ENCODE measurements around the gene ELOVL4.

The ELOVL4 gene

GRCh38 chr6:79911992-79912391 lies 35.4 kb downstream of the ELOVL4 start:
- DNase-seq (ENCODE audit: low read depth): no peak

- no peak for DNase-seq (ENCODE audit: low read depth)
Observed at GRCh38 chr6:79909517-79909916, 37.8 kb downstream of the ELOVL4 start.

- DNase-seq (ENCODE audit: low read depth): no peak
Observed at GRCh38 chr6:79902046-79902445, 45.3 kb downstream of the ELOVL4 start.

- DNase-seq (ENCODE audit: low read depth): no peak
Observed at GRCh38 chr6:79898076-79898475, 49.3 kb downstream of the ELOVL4 start.

- DNase-seq (ENCODE audit: low read depth): no peak
Observed at GRCh38 chr6:79896075-79896449, 51.3 kb downstream of the ELOVL4 start.

GRCh38 chr6:79895382-79896074 lies 51.8 kb downstream of the ELOVL4 start:
- DNase-seq (ENCODE audit: low read depth): no peak

- no peak for DNase-seq (ENCODE audit: low read depth)
Observed at GRCh38 chr6:79894939-79895338, 52.4 kb downstream of the ELOVL4 start.

- DNase-seq (ENCODE audit: low read depth): no peak
Observed at GRCh38 chr6:79888587-79888986, 58.8 kb downstream of the ELOVL4 start.

GRCh38 chr6:79878142-79878748 lies 69.1 kb downstream of the ELOVL4 start:
- DNase-seq (ENCODE audit: low read depth): no peak

GRCh38 chr6:79874531-79875134 lies 72.7 kb downstream of the ELOVL4 start:
- DNase-seq (ENCODE audit: low read depth): no peak

GRCh38 chr6:79872986-79873385 lies 74.4 kb downstream of the ELOVL4 start:
- DNase-seq (ENCODE audit: low read depth): no peak

GRCh38 chr6:79872303-79872702 lies 75.0 kb downstream of the ELOVL4 start:
- DNase-seq (ENCODE audit: low read depth): no peak

- no peak for DNase-seq (ENCODE audit: low read depth)
Observed at GRCh38 chr6:79869600-79870084, 77.7 kb downstream of the ELOVL4 start.

- DNase-seq (ENCODE audit: low read depth): no peak
Observed at GRCh38 chr6:79869184-79869583, 78.2 kb downstream of the ELOVL4 start.

- peak; percentile 17 for DNase-seq (ENCODE audit: low read depth)
Observed at GRCh38 chr6:79868098-79868722, 79.1 kb downstream of the ELOVL4 start.
